Fibroblast of skin of left quadriceps (primary cell): Measurements from ENCODE around the gene IRAK4.
A peak's percentile ranks its signal among the peaks of the same experiment; 100 is the strongest.

Experiments
- DNase-seq, 2 experiments: peaks; one replicate each; pipeline ENCODE4 v3.0.0-alpha.2; 2013; ENCODE audit warnings: low read depth in 2 of 2

IRAK4 gene

GRCh38 chr12:43835656-43836474 is 77.1 kb downstream of the IRAK4 start, which contains the start of gene TMEM117:
Gene TMEM117 (plus strand): TSS chr12:43836081.
- peak in 1 of 2 experiments; percentile 16 for DNase-seq

DNA sequence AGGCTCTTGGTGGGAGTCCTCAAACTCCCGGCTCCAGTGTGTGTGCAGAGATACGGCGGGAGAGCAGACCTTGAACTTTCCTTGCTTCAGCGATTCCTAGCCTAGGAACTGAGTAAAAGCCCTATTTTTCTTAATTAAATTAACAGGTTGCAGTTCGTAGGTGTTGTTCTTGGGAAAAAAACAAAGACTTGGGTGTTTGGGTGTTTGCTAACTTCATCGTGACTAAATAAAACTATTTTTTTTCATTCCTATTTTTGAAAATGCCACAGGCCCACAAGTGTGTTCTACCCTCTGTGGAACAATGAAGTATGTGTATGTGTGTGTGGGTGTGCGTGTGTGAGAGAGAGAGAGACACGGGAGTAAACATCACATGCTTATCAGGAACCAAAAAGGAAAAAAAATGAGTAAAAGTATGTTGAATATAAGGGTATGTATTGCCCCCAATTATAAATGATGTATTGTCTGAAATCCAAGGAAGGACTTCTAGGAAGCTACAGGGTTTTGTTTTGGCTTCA is 77.8 kb downstream of the IRAK4 start:
- peak in 1 of 2 experiments; percentile 11 for DNase-seq
